Stimulated activated CD8-positive, alpha-beta memory T cell treated with anti-CD3 and anti-CD28 coated beads, Interleukin-7, amount 100 ng/mL, for 48 hours (primary cell): ENCODE measurements around the gene GALNT3.

Experiments used
- DNase-seq, 2 donors: peaks; one replicate each; pipeline ENCODE4 v3.0.0-alpha.2; 2020; ENCODE audit warnings: low read depth in 1 of 2; ENCODE audit errors: extremely low read depth in 1 of 2

GALNT3 gene

DNA sequence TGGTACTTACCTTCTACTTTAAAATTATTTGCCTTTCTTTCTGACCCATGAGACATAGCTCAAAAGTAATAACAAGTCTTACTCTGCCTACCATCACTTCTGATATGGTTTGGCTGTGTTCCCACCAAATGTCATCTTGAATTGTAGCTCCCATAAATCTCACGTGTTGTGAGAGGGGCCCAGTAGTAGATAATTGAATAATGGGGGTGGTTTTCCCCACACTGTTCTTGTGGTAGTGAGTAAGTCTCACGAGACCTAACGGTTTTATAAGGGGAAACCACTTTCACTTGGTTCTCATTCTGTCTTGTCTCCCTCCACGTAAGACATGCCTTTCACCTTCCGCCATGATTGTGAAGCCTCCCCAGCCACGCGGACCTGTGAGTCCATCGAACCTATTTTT is 47.5 kb downstream of the GALNT3 start:
- DNase-seq, result no peak

DNA sequence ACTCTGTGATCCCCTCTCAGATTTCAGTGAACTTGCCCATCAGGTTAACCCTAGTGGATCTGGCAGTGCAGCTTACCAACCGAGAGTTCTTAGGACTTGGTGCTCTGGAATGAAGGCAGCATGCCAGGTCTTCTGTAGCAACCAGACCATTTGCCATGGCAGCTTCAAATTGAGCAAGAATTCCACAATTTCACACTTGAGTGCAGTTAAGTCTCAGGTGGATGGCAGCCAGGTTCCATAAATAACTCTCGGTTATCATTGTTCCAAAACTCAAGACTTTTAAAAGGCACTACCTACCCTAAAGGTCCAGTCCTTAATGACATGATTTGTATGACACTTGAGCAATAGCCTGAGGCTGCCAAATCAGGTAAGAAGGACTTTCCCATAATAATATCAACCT is 48.1 kb downstream of the GALNT3 start:
- no peak for DNase-seq

DNA sequence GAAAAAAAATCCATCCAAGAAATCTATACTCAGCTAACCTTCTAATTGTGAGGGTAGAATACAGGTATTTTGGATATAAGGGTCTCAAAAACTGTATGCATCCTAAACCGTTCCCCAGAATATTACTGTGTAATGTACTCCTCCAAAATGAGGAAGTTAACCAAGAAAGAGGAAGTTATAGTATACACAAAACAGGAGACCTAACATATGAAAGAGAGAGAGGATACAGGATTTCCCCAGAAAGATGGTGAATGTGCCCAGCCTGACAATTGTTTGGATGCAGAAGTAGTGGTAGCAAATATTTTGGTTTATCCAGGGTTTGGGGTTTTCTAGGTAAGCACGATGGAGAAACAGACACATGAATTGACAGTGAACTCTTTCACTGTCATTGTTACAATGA is 50.6 kb downstream of the GALNT3 start:
- no peak for DNase-seq

DNA sequence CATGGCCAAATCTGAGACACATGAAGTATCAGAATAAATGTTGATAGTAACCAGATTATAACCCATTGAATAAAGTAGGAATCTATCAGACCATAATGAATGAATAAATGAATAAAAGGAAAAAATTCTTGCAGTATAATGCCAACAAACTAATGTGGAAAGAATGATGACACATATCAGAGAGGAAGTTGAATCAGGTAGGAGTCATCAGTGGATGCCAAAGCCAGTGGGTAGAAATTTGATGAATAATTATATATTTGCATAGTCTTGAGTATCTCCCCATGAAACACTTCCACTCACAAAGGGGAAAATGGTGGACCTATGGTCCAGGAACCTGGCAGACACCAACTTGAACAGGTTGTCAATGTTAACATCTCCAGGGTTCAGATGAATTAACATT is 68.6 kb downstream of the GALNT3 start:
- DNase-seq, result no peak

DNA sequence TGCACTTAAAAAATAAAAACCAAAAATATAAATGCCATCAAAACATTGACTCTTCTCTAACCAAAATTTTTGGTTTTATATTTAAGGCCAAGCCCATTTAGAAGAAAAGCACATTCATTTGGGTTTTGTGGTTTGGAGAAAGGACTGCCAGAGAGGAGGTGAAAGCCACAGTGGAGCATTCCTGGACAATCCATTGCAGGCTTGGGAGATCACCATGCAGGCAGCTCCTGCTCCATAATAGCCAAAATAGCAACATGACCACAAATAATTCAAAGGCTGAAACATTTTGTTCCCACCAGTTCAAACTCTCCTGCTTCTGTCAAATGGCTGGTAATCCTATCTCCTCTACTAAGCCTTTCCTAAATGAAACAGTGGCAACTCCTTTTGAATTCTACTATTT is 73.5 kb downstream of the GALNT3 start:
- no peak for DNase-seq

DNA sequence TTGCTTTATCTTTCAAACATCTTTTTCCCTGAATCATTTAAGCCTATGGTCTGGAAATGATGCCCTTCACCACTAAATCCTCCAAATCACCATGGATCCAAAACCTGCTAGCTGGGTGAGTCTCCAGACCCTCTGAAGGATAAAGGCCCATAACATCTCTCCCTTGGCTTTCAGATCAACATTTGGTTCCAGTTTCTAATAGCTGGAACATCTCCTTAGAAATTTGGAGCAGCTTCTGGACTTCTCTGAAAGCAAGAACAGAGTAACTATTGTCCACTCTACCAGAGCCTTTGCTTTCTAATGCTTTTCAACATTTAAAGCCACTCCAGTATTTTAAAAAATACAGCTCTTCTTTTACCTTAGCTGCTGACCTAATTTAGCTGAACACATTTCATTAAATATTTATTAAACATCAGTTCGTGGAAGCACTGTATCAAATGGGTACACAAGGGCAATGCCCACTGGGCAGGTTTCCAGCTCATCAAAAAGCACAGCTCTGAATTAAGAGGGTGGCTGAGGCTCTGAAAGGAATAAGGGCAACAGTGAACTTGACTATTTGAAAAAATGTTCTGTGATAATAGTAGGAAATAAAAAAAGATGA is 75.3 kb downstream of the GALNT3 start:
- no peak for DNase-seq

DNA sequence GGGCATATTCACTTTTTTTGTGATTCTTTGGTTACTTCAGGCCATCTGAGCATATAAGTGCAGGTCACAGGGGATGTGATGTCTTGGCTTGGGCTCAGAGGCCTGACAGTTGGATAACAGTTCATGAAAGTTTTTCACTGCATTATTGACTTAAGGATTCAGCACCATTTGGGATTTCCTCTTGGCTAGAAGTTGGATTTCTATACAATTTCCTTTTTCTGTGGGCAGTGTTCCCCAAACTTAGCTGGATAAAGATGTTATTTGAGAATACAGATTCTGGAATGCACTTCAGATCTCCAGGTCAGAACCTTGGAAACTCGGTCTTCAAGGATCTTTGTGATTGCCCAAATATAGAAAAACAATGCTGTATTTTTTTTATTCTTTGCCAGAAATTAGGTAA is 78.0 kb downstream of the GALNT3 start:
- no peak for DNase-seq

DNA sequence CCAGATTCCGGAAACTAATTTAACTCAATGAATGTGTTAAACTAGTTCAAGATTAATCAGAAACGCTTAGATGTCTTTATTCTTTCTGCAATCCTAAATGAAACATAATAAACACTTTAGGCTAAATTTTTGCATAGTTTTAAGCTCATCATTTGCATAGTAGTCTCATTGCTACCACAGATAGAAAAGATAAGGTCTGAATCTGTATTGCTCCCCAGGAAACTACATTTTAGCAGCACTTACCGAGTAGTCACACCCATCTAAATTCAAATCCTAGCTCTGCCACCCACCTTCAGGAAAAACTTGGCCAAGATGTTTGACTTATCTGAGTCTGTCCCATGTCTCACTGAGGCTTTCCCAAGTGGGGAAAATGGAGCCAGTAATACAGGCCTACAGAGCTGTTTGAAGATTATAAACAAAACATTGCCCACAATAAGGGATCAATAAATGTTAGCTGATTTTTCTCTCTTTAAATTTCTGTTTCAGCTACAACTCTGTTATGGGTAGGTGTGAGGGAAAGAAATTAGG is 87.0 kb downstream of the GALNT3 start:
- DNase-seq, result no peak

DNA sequence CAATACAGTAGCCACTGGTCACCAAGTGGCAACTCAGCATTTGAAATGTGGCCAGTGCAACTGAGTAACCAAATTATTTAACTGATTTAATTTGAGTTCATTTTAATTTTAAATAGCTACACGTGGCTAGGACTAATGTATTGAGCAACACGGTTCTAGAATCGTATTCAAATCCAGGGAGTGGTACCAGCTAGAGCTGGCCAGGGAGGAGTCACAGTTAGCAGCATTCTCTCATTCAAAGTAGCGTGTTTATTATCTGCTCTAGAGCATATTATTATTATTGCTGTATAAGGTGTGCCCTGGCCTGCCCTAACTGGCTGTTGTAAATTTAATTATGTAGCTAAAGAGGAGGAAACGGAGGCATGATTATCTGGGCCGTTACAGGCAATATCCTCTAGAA is 92.9 kb downstream of the GALNT3 start:
- no peak for DNase-seq

DNA sequence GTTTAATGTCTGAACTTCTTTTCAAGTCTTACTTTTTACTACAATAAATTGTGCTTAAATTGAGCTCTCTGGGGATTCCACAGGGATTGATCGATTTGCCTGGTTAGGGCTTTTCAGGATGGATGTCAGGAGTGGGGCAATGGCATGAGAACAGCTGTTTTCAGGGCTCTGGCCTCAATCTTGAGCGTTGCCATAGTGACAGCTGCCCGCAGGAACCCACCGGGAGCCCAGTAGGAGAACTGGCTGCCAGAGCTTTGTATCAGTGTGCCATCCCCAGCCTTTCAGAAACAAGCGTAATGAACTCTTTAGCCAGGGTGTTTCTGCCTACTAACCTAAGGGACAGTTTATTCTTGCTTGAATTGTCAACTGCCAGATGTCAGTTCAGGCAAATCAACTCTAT is 93.5 kb downstream of the GALNT3 start:
- DNase-seq, result no peak

DNA sequence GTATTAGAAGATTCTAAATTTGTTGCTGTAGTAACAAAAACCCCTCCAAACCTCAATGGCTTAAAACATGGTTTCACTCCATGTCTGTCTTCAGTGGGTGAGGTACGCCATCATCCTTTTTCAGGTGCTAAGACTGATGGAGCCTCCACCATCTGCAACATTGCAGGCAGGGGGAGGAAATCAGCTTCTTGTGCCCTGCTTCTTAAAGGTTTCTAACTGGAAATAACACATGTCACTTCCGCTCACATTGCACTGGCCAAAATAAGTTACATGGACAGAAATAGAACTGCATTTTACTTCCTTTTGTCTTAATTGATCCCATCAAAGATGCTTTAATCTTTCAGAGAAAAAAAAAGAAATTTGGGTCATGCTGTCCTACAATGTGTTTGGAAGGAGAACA is 94.1 kb downstream of the GALNT3 start:
- DNase-seq, result no peak

DNA sequence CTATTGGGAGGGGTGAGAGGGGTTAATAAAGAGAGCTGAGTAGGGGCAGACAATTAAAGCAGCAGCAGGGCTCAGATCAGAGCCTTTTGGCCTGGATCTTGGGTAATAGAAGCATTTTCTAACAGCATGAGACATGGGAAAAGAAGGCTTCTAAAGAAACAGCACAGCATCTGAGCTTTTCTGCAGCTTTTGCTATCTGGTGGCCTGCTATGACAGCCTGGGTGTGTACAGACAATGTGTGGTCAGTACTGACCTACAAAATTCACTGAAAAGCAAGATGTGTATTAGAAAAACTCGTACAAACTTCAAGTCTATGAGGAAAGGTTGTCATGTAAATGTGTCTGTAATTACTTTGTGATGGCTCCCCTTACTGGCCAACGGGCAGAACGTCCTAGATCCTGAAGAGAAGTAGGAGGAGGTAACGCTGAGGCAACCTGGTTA is 95.6 kb downstream of the GALNT3 start:
- no peak for DNase-seq

DNA sequence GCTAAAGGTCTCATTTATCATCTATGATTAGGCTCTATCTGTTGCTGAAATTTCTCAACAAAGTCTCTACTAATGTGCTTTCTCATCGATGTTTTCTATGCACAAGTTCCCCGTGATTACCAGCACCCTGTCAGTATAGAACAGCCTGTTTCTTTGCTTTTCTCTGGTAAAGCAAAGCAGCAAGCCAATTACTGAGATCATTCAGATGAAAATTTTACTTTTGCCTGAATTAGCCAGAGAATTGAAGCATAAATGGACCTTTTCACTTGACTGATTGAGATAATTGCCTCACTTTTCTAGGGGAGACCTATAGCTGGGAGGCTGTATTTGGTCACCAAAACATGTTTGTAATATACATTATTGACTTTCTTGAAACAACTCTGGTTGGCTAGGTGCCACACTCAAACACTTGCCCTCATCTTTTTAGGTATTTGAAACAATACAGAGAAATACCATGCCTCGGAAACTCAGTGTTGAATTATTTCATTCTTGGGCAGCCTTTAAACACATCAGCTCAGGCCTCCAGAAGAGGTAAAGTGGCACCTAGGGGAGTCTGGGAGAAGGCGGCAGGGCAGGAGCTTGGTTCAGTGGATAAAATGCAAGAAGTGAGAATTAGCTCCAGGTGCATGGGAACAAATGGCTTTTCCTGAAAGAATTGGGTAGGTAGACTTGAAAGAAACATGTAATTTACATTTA is 96.2 kb downstream of the GALNT3 start:
- no peak for DNase-seq
